IMR-90 (cell line): Measurements from ENCODE around the gene BCL11B. TPM values are rescaled to one million over a fixed set of nuclear protein-coding genes. Genes with fewer than 3 reads are reported as not detected.

Experiments
- ATAC-seq: fragments of 200-7000 bp; cut with Tn5 transposase; 2 replicates; pipeline ENCODE4 v1.9.1; 2020; ENCODE audit warnings: low read depth, mild to moderate bottlenecking, moderate library complexity
- BruUV-seq: library from RNA; stranded (reverse); fragments of 400-500 nt; replicated peaks from 2 replicates; lab custom pipeline; 2021; lab: Mats Ljungman, UMichigan
- CTCF ChIA-PET: fragments of 300-600 bp; formaldehyde crosslinking; extraction: SDS; loops from one replicate; lab custom pipeline; 2021; ENCODE audit warnings: antibody characterized with exemption; lab: Yijun Ruan, JAX
- POLR2A ChIA-PET: fragments of 300-600 bp; sonication (Branson Sonifier 250); formaldehyde crosslinking; loops from one replicate; lab custom pipeline; 2022; ENCODE audit warnings: antibody characterized with exemption; ENCODE audit not compliant: unreplicated experiment; lab: Charles Lee
- DNase-seq: peaks from one replicate; pipeline ENCODE4 v3.0.0; 2013
- H2AFZ ChIP-seq: replicated peaks from 2 replicates; pipeline ENCODE3; 2013; ENCODE audit warnings: low read length, mild to moderate bottlenecking; ENCODE audit not compliant: poor library complexity
- H2AK5ac ChIP-seq: 2 replicates; pipeline ENCODE4 v1.6.1; 2013; ENCODE audit warnings: low read depth, low read length, inconsistent platforms
- H2AK9ac ChIP-seq: replicated peaks from 2 replicates; pipeline ENCODE3; 2013; ENCODE audit warnings: mild to moderate bottlenecking, low read depth, low read length, moderate library complexity; ENCODE audit not compliant: poor library complexity
- H2BK120ac ChIP-seq: 2 replicates; pipeline ENCODE4 v1.6.1; 2013; ENCODE audit warnings: low read depth, low read length, inconsistent platforms
- H2BK15ac ChIP-seq: 3 replicates; pipeline ENCODE4 v1.6.1; 2013; ENCODE audit warnings: low read depth, low read length, inconsistent platforms
- H2BK20ac ChIP-seq: 2 replicates; pipeline ENCODE4 v1.6.1; 2013; ENCODE audit warnings: low read depth, mild to moderate bottlenecking, inconsistent platforms, low read length, moderate library complexity
- H2BK5ac ChIP-seq: 2 replicates; pipeline ENCODE4 v1.6.1; 2013; ENCODE audit warnings: mild to moderate bottlenecking, low read depth, low read length, inconsistent platforms; ENCODE audit not compliant: poor library complexity, severe bottlenecking
- H3K14ac ChIP-seq: replicated peaks from 2 replicates; pipeline ENCODE4 v1.6.1; 2013; ENCODE audit warnings: low read depth, low read length, inconsistent platforms
- H3K18ac ChIP-seq: 2 replicates; pipeline ENCODE4 v1.6.1; 2013; ENCODE audit warnings: low read depth, low read length, control low read depth
- H3K23ac ChIP-seq: 2 replicates; pipeline ENCODE4 v1.6.1; 2013; ENCODE audit warnings: low read depth, low read length, inconsistent platforms
- H3K27ac ChIP-seq: 2 replicates; pipeline ENCODE4 v1.5.1; 2013; ENCODE audit warnings: mild to moderate bottlenecking, control low read depth, low read length; ENCODE audit not compliant: insufficient read depth
- H3K27me3 ChIP-seq: 2 replicates; pipeline ENCODE4 v1.6.1; 2013; ENCODE audit warnings: low read length; ENCODE audit not compliant: control insufficient read depth, insufficient read depth
- H3K36me3 ChIP-seq: 2 replicates; pipeline ENCODE4 v1.6.1; 2013; ENCODE audit warnings: low read length, mixed read lengths; ENCODE audit not compliant: control insufficient read depth, insufficient read depth
- H3K4ac ChIP-seq: 2 replicates; pipeline ENCODE4 v1.6.1; 2013; ENCODE audit warnings: low read depth, low read length, inconsistent platforms
- H3K4me1 ChIP-seq: 2 replicates; pipeline ENCODE4 v1.6.1; 2013; ENCODE audit warnings: low read length, mixed read lengths; ENCODE audit not compliant: control insufficient read depth, insufficient read depth
- H3K4me2 ChIP-seq: 2 replicates; pipeline ENCODE4 v1.6.1; 2013; ENCODE audit warnings: low read depth, mild to moderate bottlenecking, control low read depth, low read length, moderate library complexity
- H3K4me3 ChIP-seq: 2 replicates; pipeline ENCODE4 v1.5.1; 2013; ENCODE audit warnings: low read depth, mild to moderate bottlenecking, control low read depth, low read length, moderate library complexity; ENCODE audit not compliant: insufficient read depth
- H3K56ac ChIP-seq: 2 replicates; pipeline ENCODE4 v1.6.1; 2013; ENCODE audit warnings: low read length, inconsistent platforms; ENCODE audit not compliant: insufficient read depth; ENCODE audit errors: extremely low read depth
- H3K79me1 ChIP-seq, 2 experiments: 2 replicates each; pipeline ENCODE4 v1.6.1; 2013; ENCODE audit warnings: low read length in 2 of 2, inconsistent platforms in 1 of 2, low read depth in 1 of 2
- H3K9ac ChIP-seq: 2 replicates; pipeline ENCODE4 v1.6.1; 2013; ENCODE audit warnings: low read depth, low read length, control low read depth
- H3K9me1 ChIP-seq: 2 replicates; pipeline ENCODE4 v1.6.1; 2013; ENCODE audit warnings: low read length, inconsistent platforms; ENCODE audit not compliant: insufficient read depth
- H3K9me3 ChIP-seq: 2 replicates; pipeline ENCODE4 v1.6.1; 2013; ENCODE audit warnings: low read length; ENCODE audit not compliant: control insufficient read depth, insufficient read depth
- H4K20me1 ChIP-seq: 2 replicates; pipeline ENCODE4 v1.6.1; 2013; ENCODE audit warnings: low read length, inconsistent platforms; ENCODE audit not compliant: insufficient read depth
- H4K5ac ChIP-seq: 2 replicates; pipeline ENCODE4 v1.6.1; 2013; ENCODE audit warnings: mild to moderate bottlenecking, low read depth, low read length, control low read depth
- H4K8ac ChIP-seq, 2 experiments: 2 replicates each; pipeline ENCODE4 v1.6.1; 2013; ENCODE audit warnings: low read depth in 2 of 2, low read length in 2 of 2, control low read depth in 1 of 2, inconsistent platforms in 1 of 2
- H4K91ac ChIP-seq: 2 replicates; pipeline ENCODE4 v1.6.1; 2013; ENCODE audit warnings: low read depth, low read length, inconsistent platforms; ENCODE audit not compliant: insufficient read depth
- BHLHE40 ChIP-seq: fragments of 150-350 bp; IDR thresholded peaks from 2 replicates; pipeline ENCODE4 v1.6.1; 2016; ENCODE audit warnings: mild to moderate bottlenecking, low read depth, low read length
- CEBPB ChIP-seq: IDR thresholded peaks from 2 replicates; pipeline ENCODE4 v1.6.1; 2012; ENCODE audit warnings: low read depth, low read length, improper control_type of control experiment
- CHD1 ChIP-seq: IDR thresholded peaks from 2 replicates; pipeline ENCODE4 v1.6.1; 2012; ENCODE audit warnings: low read depth, low read length, improper control_type of control experiment
- CTCF ChIP-seq: conservative IDR thresholded peaks from 2 replicates; pipeline ENCODE4 v1.5.1; 2012; ENCODE audit warnings: mild to moderate bottlenecking, low read depth, low read length, improper control_type of control experiment
- MAFK ChIP-seq: IDR thresholded peaks from 2 replicates; pipeline ENCODE4 v1.6.1; 2012; ENCODE audit warnings: low read depth, low read length, improper control_type of control experiment
- POLR2A ChIP-seq: IDR thresholded peaks from 2 replicates; pipeline ENCODE4 v1.6.1; 2012; ENCODE audit warnings: mild to moderate bottlenecking, low read depth, low read length
- RAD21 ChIP-seq: IDR thresholded peaks from 2 replicates; pipeline ENCODE4 v1.6.1; 2012; ENCODE audit warnings: low read length, improper control_type of control experiment
- RCOR1 ChIP-seq: IDR thresholded peaks from 2 replicates; pipeline ENCODE4 v1.6.1; 2012; ENCODE audit warnings: mild to moderate bottlenecking, low read length, improper control_type of control experiment; ENCODE audit not compliant: insufficient replicate concordance
- SMC3 ChIP-seq: fragments of 150-350 bp; IDR thresholded peaks from 2 replicates; pipeline ENCODE4 v1.6.1; 2016; ENCODE audit warnings: low read depth, mild to moderate bottlenecking, antibody characterized with exemption, low read length, moderate library complexity
- USF2 ChIP-seq: fragments of 150-350 bp; IDR thresholded peaks from 2 replicates; pipeline ENCODE4 v1.6.1; 2017; ENCODE audit warnings: mild to moderate bottlenecking, antibody characterized with exemption, low read length, low read depth
- WGBS, 2 experiments: methylation state at CpG; one replicate each; pipeline versions ENCODE4 v1.1.5 to v1.1.7; 2013; ENCODE audit warnings: missing lambda C conversion rate in 2 of 2; ENCODE audit not compliant: insufficient read length in 1 of 2; ENCODE audit errors: extremely low coverage in 2 of 2; 5-methylcytosine and 5-hydroxymethylcytosine counted together
- dilution Hi-C: fragments of 300-500 bp; cut with HindIII; formaldehyde crosslinking; loops from one replicate; pipeline ENCODE4 v1.14.3; 2018; ENCODE audit warnings: low sequenced_read_pairs; ENCODE audit not compliant: unreplicated experiment
- in situ Hi-C: fragments of 300-500 bp; cut with MboI; formaldehyde crosslinking; loops from 3 replicates; pipeline ENCODE4 v1.14.3; 2019; ENCODE audit warnings: low sequenced_read_pairs, inconsistent platforms, mixed read lengths
- intact Hi-C: fragments of 100-400 bp; cut with micrococcal nuclease; formaldehyde crosslinking; loops from 2 replicates; pipeline ENCODE4 v1.10.0; 2022
- polyA plus RNA-seq, 3 experiments: library from polyadenylated mRNA; depleted of rRNA; stranded (reverse); fragments of >200 nt; gene quantifications; 2 replicates each; pipeline ENCODE4 v1.2.3, GENCODE V29; 2012; ENCODE audit warnings: low replicate concordance in 1 of 3
- total RNA-seq: library from RNA; depleted of rRNA; stranded (reverse); fragments of >200 nt; gene quantifications from 2 replicates; pipeline ENCODE4 v1.2.3, GENCODE V29; 2012

Gene BCL11B
- total and polyA plus RNA-seq, 2 of the 4 experiments (the other 2 are of a cell fraction): under 0.01 TPM; not detected in 1

GRCh38 chr14:99221445-99221844 lies 50.6 kb downstream of the BCL11B start:
- Histone ChIP-seq H3K36me3 (no peaks in the 10 kb centered on the region), H3K56ac (no peak overlapping the region), H3K9me1 (no peaks in the 10 kb centered on the region), H3K14ac (no peak overlapping the region), H2BK15ac (no peak overlapping the region), H2AK9ac (no peak overlapping the region), H3K9ac (no peak overlapping the region), H3K4me3 (no peak overlapping the region), H4K91ac (no peak overlapping the region), H4K5ac (no peak overlapping the region), H4K20me1 (no peaks in the 10 kb centered on the region), H3K18ac (no peak overlapping the region), H3K27me3 (no peaks in the 10 kb centered on the region), H2BK20ac (no peak overlapping the region), H3K27ac (no peak overlapping the region), H3K9me3 (peaks cover 16% of the 10 kb centered on the region; the same call in 1 of the 2 replicates), H3K23ac (no peak overlapping the region), H3K4ac (no peak overlapping the region), H3K4me1 (no peaks in the 10 kb centered on the region), H3K79me1 (no peaks in the 10 kb centered on the region), H2BK5ac (no peak overlapping the region), H4K8ac (no peak overlapping the region), H2AK5ac (no peak overlapping the region), H3K4me2 (no peak overlapping the region), H2BK120ac (no peak overlapping the region), H2AFZ (no peak overlapping the region)
- POLR2A ChIA-PET: no interaction called here
- dilution Hi-C loops: no loop called here
- 79% methylated on average over 12 of the region's 13 CpGs; no CpG with 5 or more reads in 1 of the 2 experiments for WGBS, 2 experiments
- intact Hi-C loops: no loop called here
- no peak for ATAC-seq
- CTCF ChIA-PET: no interaction called here
- no peak for DNase-seq
- TF ChIP-seq CEBPB (no peak), POLR2A (no peak), MAFK (no peak), BHLHE40 (no peak), CHD1 (no peak), RCOR1 (no peak), SMC3 (no peak), CTCF (no peak), USF2 (no peak), RAD21 (no peak)
- BruUV-seq: no TSS peak
- in situ Hi-C loops: no loop called here
